Amygdala (tissue), 56 donors: ENCODE results near the gene PEX7.
"Not testable (repeated sequence)": the region's sequence is repeated elsewhere in the genome, so short reads cannot be mapped to it uniquely, and the experiment has no call there.

ENCODE experiments used
- DNase-seq, 56 donors: peaks; one replicate each; lab custom pipeline; 2025; lab: John Stamatoyannopoulos, UW

PEX7 gene

DNA sequence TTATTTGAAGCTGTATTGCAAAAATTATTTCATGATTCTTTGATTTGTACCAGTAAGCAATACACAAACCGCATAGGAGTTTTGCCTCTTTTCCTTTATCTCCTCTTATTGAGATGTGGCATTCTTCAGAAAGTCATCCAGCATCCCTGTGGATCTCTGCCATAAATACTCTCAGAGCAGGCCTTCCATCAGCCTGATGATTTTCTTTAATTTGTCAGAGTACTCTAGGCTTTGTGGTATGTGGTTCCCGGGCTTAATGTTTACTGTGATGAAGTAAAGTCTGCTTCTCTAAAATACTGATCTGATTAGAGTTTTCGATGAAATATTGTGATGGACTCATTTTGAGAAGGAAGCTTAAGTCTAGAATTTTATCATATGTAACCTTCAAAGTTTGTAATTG, 68.6 kb downstream of the PEX7 start:
- no peak for DNase-seq

GRCh38 chr6:136893187-136893586, 70.8 kb downstream of the PEX7 start:
- no peak for DNase-seq

DNA sequence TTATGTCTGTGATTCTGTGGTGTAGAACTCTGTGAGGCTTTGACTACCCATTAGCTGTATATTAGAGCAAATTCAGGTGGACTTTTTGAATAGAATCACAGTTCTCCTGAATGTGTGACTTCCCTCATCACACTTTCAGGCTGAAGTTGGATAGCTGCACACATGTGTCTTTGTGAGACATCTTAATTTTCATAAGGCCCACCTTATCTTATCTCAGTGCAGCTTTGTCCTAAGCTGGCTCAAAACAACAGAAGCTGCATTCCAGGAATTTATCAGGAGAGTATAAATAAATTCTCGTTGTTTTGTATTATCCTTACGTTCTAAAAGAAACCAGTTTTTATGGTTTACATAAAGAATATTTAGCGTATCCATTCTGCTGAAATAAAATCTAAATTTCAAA, 73.5 kb downstream of the PEX7 start:
- DNase-seq = no peak

- no peak for DNase-seq
These were observed 74.7 kb downstream of the PEX7 start for GRCh38 chr6:136897071-136897470.

DNA sequence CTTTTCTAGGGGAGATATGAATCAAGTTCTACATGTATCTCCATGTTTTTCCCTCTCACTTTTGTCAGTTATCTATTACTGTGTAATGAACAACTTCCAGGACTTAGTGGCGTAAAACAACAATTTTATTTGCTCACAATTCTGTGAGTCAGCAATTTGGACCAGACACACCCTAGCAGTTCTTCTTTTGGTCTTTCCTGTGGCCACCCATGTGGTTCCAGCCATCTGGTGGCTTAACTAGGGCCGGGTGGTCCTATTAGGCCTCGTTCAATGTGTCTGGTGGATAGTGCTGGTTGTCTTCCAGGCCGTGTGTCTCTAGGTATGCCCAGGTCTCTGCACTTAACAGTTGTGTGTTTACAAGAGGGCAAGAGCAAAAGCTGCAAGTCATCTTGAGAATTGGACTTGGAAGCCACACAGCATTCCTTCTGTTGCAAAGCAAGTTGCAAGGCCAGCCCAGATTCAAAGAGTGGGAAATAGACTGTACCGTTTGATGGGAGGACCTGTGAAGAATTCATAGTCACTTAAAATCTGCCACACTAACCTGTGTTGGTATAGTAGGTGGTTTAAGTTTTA, 78.9 kb downstream of the PEX7 start:
- DNase-seq = no peak

DNA sequence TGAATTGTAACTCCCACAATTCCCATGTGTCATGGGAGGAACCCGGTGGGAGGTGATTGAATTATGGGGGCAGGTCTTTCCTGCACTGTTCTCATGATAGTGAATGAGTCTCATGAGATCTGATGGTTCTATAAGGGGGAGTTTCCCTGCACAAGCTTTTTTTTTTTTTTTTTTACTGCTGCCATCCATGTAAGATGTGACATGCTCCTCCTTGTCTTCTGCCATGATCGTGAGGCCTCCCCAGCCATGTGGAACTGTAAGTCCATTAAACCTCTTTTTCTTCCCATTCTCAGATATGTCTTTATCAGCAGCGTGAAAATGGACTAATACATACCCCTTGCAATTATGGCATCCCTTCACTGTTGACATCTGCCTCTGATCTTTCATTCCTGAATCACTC, 82.1 kb downstream of the PEX7 start:
- DNase-seq = not testable (repeated sequence)

DNA sequence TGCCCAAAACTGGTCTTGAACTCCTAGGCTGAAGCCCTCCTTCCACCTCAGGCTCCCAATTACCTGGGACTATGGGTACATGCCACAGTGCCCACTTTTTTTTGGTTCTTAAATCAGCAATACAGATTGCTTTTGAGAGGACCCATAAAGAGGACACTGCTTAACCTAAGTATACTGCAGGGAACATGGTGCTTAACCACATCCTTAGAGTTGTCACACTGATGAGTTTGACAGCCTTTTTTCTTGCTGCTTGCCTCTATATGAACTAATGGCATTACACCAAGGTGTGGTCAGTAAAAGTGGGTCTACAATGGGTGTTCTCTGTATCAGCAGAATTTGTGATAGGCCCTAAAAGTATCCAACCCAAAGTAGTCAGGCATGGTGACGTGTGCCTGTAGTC, 92.6 kb downstream of the PEX7 start:
- DNase-seq = no peak

DNA sequence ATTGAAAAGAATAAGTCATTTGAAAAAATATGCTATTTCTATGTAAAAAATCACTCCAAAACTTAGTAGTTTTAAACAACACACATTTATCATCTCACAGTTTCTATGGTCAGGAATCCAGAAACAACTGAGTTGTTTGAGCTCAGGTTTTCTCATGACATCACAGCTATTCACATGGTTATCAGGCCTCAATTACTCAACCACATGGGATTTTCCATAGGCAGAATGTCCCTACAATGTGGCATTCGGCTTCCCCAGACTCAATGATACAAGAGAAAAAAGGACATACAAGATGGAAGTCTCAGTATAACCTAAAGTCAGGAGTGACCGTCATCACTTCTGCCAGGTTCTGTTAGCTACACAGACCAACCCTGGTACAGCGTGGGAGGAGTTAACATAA, 96.3 kb downstream of the PEX7 start:
- no peak for DNase-seq

DNA sequence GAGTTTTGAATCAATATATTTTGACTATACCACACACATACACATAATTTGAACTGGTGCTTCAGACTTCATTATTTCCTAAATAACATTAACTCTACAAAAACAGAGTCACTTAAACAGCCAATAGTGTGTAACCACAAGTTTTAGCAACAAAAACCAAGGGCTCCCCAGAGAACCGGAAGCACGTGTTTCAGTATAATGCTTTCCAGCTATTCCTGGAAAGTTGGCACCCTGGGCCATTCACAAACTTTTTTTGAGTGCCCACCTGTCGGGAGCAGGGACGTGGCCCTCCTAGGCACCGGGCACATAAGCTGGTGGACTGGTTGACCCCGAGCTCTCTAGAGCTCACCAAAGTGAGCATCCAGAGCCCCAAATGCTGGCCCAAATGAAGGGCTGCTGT, 97.8 kb downstream of the PEX7 start:
- DNase-seq = no peak

DNA sequence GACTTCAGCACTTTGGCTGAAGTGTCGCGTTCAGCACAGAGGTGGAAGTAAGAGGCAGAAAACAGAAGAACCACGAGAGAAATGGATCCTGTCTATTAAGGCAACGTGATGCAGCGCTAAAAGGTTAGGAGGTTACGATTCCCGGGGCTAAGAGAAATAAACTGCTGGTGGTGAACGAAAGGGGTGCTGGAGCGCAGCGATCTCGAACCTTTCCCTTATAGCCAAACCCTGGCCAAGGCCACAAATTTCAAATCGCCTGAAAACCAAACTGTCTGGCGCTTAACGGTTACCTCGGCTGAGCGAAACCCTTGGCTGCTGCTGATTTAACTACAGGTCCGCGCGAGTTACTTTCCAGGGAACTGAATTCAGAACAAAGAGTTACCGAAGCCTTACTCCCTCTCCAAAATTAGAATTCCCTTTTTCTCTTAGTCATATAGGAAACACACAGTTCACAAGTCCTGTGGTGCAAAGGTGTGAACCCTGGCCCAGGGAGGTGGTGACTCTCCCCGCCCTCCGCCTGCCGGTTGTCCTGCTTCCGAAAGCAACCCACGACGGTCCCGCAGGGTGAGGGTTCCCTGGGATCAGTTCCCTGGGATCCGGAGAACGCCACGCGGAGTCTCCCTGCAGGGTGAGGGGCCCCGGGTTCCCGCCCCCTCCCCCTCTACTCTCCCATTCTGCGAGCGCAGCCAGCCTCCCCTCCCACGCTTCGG, 98.4 kb downstream of the PEX7 start:
- DNase-seq = no peak

- no peak for DNase-seq
These were observed 99.1 kb downstream of the PEX7 start for GRCh38 chr6:136921381-136921935.

DNA sequence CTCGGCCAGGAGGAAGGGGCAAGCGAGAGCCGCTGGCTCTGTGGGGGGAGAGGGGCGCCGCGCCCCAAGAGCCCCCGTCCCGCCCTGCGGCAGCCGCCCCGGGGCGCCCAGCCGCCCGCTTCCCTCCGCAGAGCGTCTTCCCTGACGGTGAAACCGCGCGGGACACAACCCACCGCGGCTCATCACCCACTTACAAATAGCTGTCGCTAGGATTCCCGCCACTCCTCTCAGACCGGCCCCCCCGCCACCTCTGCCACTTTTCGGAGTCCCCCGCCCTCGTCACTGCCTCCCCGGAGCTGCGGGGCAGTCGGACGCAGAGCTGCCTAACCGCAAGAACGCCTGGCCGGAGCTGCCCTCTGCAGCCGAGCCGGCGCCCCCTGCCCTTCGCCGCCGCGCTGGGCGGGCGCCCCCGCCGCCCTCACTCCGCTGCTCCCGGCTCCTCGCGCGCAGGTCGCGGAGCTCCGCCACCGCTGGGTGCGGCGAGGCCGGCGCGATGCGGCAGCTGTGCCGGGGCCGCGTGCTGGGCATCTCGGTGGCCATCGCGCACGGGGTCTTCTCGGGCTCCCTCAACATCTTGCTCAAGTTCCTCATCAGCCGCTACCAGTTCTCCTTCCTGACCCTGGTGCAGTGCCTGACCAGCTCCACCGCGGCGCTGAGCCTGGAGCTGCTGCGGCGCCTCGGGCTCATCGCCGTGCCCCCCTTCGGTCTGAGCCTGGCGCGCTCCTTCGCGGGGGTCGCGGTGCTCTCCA, 99.7 kb downstream of the PEX7 start, which contains the start of gene SLC35D3:
TSS of gene SLC35D3 (plus strand) at position 366 of the 749 bp plus-strand sequence. CDS start at position 494, 128 bp downstream.
- peak in 1 of 56 donors; percentile 9 for DNase-seq

DNA sequence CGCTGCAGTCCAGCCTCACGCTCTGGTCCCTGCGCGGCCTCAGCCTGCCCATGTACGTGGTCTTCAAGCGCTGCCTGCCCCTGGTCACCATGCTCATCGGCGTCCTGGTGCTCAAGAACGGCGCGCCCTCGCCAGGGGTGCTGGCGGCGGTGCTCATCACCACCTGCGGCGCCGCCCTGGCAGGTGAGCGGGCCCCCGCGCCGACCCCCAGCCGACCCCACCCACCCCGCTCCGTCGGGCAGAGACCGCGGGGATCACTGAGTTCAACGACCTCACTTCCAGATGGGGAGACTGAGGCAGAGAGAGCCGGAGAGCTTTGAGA, 100.3 kb downstream of the PEX7 start:
- DNase-seq = no peak

- no peak for DNase-seq
These were observed 100.9 kb downstream of the PEX7 start for GRCh38 chr6:136923116-136923953.

DNA sequence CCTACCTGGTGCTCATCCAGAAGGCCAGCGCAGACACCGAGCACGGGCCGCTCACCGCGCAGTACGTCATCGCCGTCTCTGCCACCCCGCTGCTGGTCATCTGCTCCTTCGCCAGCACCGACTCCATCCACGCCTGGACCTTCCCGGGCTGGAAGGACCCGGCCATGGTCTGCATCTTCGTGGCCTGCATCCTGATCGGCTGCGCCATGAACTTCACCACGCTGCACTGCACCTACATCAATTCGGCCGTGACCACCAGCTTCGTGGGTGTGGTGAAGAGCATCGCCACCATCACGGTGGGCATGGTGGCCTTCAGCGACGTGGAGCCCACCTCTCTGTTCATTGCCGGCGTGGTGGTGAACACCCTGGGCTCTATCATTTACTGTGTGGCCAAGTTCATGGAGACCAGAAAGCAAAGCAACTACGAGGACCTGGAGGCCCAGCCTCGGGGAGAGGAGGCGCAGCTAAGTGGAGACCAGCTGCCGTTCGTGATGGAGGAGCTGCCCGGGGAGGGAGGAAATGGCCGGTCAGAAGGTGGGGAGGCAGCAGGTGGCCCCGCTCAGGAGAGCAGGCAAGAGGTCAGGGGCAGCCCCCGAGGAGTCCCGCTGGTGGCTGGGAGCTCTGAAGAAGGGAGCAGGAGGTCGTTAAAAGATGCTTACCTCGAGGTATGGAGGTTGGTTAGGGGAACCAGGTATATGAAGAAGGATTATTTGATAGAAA, 101.7 kb downstream of the PEX7 start:
- DNase-seq = no peak

- DNase-seq = no peak
These were observed 104.0 kb downstream of the PEX7 start for GRCh38 chr6:136926383-136926782.

DNA sequence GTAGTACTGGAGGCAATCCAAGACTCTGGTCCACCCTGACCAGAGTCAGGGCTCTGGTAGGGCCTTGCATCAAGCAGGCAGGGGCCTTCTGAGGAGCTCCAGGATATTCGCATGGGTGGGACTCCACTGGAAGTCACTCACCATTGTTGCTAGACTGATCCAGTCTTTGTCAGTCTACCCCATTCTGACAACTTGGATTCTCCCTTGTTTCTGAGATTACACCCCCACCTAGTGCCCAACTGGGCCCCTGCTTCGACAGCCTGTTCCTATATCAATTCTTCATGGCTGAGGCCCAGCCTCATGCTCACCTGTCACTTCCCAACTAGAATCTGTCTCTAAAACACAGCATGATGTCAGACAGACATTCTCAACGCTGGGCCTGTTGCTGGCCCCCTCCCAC, 104.9 kb downstream of the PEX7 start:
- DNase-seq = no peak

DNA sequence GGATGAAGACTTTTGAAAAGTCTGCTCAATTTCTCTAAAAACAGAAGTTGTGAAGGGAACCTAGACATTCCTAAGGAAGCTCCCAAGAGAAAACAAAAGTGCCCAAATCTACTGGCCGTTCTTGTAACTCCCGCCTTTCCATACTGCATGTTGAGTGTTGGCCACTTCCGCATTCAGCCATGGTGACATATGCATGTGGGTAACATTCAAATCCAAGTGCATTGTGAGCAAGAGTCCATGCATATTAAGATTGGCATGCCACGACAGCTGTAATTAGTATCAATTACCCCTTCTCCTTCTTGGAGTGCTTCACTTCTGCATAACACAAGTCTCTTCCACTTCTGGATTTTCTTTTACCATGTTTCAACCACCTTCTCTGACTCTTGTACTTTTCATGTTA, 108.1 kb downstream of the PEX7 start:
- no peak for DNase-seq

DNA sequence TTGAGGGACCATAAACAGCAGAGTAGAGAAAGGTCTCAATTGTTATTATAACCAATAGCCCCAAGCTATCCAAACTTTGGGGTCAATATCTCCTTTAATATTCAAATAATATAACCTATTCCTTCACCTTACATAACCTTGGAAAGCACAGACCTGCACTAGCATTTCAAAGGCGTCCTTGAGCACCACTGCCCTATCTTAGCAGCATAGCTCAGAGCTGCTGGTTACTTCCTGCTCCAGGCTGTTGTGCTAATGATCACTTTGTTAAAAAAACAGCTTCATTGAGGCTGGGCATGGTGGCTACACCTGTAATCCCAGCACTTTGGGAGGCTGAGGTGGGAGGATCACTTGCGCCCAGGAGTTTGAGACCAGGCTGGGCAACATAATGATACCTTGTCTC, 110.2 kb downstream of the PEX7 start:
- DNase-seq = no peak

- no peak for DNase-seq
These were observed 122.7 kb downstream of the PEX7 start for GRCh38 chr6:136945072-136945471.
